GM10248 (cell line): ENCODE results near the gene HOXA1.

Experiments
- CTCF ChIA-PET: fragments of 300-600 bp; sonication (Branson Sonifier 250); formaldehyde crosslinking; extraction: SDS; loops from one replicate; lab custom pipeline; 2021; ENCODE audit warnings: antibody characterized with exemption; lab: Yijun Ruan, JAX
- POLR2A ChIA-PET: fragments of 350-650 bp; sonication (Branson Sonifier 250); formaldehyde crosslinking; extraction: SDS; loops from one replicate; lab custom pipeline; 2020; ENCODE audit warnings: antibody characterized with exemption; lab: Yijun Ruan, JAX
- DNase-seq: peaks from one replicate; pipeline ENCODE4 v3.0.0; 2012; ENCODE audit errors: extremely low spot score
- CTCF ChIP-seq: IDR thresholded peaks from 2 replicates; pipeline ENCODE4 v1.5.1; 2012; ENCODE audit warnings: mild to moderate bottlenecking, low read depth; ENCODE audit errors: extremely low read depth, missing control alignments, control extremely low read depth

Gene HOXA1

GRCh38 chr7:27126596-27127327, 31.0 kb upstream of the HOXA1 start:
- CTCF ChIA-PET, result interaction anchor here (0.9 kb wide), 1 partner anchor 34 kb away, joined by 4 read pairs; no protein-coding TSS in a partner anchor
- POLR2A ChIA-PET, result no interaction called here
- DNase-seq, result no peak
- no peak for TF ChIP-seq CTCF

DNA sequence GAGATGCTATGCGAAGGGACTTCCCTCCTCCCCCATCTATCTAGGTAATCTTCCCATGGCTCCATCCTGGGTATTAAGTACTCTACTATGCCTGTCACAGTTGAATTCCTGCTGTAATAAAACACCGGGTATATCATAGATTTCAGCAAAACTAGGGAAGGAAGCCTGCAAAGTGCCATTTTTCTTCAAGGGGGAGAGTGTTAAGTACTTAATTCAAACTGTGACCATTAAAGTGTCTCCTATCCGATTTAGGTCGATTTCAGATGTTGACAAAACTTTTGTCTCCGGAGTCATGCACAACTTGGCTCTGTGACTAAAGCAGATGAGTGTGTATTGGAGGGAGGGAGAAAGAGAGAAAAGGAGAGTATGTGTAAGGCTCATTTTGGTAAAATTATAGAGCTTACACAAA, 30.2 kb upstream of the HOXA1 start:
- CTCF ChIA-PET, result interaction anchor here (0.9 kb wide), 1 partner anchor 35 kb away, joined by 4 read pairs; no protein-coding TSS in a partner anchor
- DNase-seq, result no peak
- POLR2A ChIA-PET, result no interaction called here
- TF ChIP-seq CTCF, result no peak

- POLR2A ChIA-PET, result no interaction called here
- no peak for DNase-seq
- no peak for TF ChIP-seq CTCF
- CTCF ChIA-PET, result no interaction called here
These were observed 29.3 kb upstream of the HOXA1 start for GRCh38 chr7:27124902-27125689.

DNA sequence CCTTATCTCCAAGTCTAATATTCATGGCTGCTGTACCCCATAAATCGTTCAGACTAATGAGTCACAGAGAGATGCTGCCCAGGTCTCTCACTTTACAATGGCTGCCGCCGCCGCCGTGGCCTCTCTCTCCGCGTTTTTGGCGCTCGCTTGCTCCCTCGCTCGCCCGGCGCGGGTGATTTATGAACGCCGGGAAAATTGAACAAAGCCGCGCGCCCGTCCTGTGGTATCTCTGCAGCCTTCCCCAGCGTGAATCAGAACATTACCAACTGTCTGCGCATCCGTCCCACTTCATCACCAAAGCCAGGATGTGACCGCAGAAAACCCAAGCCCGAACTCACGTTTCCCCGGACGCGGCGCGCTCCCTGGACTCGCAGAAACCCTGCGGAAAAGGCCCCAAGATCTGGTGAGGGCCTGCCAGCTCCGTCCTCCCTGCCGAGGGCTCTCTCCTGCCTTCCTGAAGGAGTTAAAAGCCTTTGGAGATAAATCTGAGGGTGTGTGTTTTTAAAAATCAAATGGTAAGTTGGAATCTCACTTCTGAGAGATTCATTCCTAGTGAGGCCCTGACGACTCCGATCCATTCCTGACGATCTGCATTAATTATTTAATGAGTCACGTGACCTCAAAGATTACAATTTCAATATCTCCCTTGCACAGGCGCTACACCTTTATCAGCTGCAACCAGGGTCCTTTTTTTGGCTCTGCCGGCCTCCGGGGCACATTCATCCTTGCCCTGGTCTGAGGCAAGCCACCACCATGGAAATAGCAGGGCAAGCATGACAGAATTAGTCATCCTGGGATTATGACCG, 28.5 kb upstream of the HOXA1 start:
- ChIA-PET POLR2A (no interaction called here), CTCF (no interaction called here)
- DNase-seq, result no peak
- TF ChIP-seq CTCF, result no peak

- no peak for TF ChIP-seq CTCF
- POLR2A ChIA-PET, result no interaction called here
- CTCF ChIA-PET, result no interaction called here
- no peak for DNase-seq
These were observed 27.8 kb upstream of the HOXA1 start for GRCh38 chr7:27123477-27124053.

DNA sequence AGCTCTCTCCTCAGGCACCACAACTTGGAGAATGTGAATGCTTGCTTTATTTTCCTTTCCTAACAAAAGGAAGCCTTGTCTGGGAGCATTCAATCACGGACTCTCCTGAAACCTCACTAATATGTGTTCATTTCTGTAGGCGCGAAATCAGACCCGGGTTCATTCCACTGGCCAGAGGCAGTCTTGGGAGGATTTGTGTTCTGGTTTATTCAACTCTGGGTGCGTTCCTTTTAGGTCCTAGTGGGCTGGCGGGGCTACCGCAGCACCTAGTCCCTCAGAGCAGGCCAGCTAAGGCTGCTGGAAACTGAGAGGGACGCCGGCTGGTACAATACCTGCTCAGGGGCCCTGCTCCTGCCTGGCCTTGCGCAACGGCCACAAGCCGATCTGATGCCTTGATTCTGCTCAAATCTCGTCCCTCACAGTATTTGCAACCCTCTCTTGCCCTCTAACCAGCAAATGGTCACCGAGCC, 27.2 kb upstream of the HOXA1 start:
- DNase-seq, result no peak
- ChIA-PET POLR2A (no interaction called here), CTCF (no interaction called here)
- no peak for TF ChIP-seq CTCF
